Measurements from ENCODE around the gene GSTM2. TPM values are rescaled to one million over a fixed set of nuclear protein-coding genes. Genes with fewer than 3 reads are reported as not detected.

GSTM2 gene
- total and polyA plus RNA-seq, 2 donors (not counting 3 experiments of a cell fraction or from before 2014, with no cell fraction given) = 21.5 to 23.6 TPM

DNA sequence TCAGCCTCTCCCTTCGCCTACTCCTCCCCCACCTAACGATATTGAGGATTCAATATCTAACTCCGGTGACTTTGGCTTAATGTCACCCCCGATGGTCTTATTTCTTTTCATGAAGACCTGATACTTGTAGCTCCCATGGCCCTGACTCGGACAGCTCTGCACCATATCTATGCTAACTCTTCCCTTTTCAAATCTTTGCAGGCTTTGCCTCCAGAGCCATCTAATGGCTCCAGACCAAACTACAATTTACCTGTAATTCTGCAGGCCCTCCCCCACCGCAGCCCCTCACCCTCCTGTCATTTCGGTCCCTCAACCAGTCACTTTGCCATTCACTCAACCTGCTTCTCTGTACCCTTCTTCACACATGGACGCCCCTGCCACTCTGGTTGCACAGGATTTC is 36.3 kb downstream of the GSTM2 start:
- Histone ChIP-seq H4K20me1 (replicated peaks; ENCODE audit: control insufficient read depth, extremely low read depth, insufficient read depth, low read length) (no peaks in the 10 kb centered on the region), H3K27ac (ENCODE audit: insufficient read depth, low read depth, low read length) (no peak overlapping the region), H3K4me1 (ENCODE audit: control insufficient read depth, extremely low read depth, insufficient read depth, low read length) (no peaks in the 10 kb centered on the region), H3K9ac (replicated peaks; ENCODE audit: extremely low read depth, insufficient read depth, low read length) (no peak overlapping the region), H3K4me2 (ENCODE audit: insufficient read depth, low read length) (no peak overlapping the region), H3K27me3 (ENCODE audit: control insufficient read depth in 2 of 2, insufficient read depth in 2 of 2, low read length in 2 of 2) (peaks cover 0 to 4% of the 10 kb centered on the region in 2 experiments), H3K36me3 (ENCODE audit: control insufficient read depth in 2 of 2, extremely low read depth in 1 of 2, insufficient read depth in 2 of 2, low read length in 2 of 2) (no peaks in the 10 kb centered on the region), H3K9me1 (replicated peaks; ENCODE audit: control insufficient read depth, extremely low read depth, insufficient read depth, low read length) (no peaks in the 10 kb centered on the region), H3K9me3 (replicated peaks; ENCODE audit: control insufficient read depth, insufficient read depth, low read length) (no peaks in the 10 kb centered on the region), H3K79me2 (ENCODE audit: control insufficient read depth, insufficient read depth, low read length) (no peaks in the 10 kb centered on the region), H3K4me3 (replicated peaks in 1 of 3; ENCODE audit: insufficient read depth in 1 of 3, low read depth in 1 of 3, low read length in 3 of 3) (no peak overlapping the region), H2AFZ (ENCODE audit: low read depth, low read length) (no peak overlapping the region)
- FAIRE-seq (no peak), DNase-seq (ENCODE audit: low read depth, low spot score) (peak; percentile 0)
- no peak for TF ChIP-seq JUN (IDR thresholded peaks at IDR 0.05; ENCODE audit: borderline replicate concordance, insufficient read depth, insufficient read length, low read depth)
- no peak for TF ChIP-seq FOS (IDR thresholded peaks at IDR 0.05; ENCODE audit: borderline replicate concordance, insufficient read depth, low read length)
- TF ChIP-seq POLR2AphosphoS5 (IDR thresholded peaks at IDR 0.05; ENCODE audit: insufficient read depth, low read depth, low read length) = no peak
- TF ChIP-seq MAX (IDR thresholded peaks at IDR 0.05; ENCODE audit: insufficient read depth, insufficient read length) = no peak
- TF ChIP-seq, protein P1, sequence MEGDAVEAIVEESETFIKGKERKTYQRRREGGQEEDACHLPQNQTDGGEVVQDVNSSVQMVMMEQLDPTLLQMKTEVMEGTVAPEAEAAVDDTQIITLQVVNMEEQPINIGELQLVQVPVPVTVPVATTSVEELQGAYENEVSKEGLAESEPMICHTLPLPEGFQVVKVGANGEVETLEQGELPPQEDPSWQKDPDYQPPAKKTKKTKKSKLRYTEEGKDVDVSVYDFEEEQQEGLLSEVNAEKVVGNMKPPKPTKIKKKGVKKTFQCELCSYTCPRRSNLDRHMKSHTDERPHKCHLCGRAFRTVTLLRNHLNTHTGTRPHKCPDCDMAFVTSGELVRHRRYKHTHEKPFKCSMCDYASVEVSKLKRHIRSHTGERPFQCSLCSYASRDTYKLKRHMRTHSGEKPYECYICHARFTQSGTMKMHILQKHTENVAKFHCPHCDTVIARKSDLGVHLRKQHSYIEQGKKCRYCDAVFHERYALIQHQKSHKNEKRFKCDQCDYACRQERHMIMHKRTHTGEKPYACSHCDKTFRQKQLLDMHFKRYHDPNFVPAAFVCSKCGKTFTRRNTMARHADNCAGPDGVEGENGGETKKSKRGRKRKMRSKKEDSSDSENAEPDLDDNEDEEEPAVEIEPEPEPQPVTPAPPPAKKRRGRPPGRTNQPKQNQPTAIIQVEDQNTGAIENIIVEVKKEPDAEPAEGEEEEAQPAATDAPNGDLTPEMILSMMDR (IDR thresholded peaks at IDR 0.05; ENCODE audit: extremely low read depth in 1 of 2, insufficient read depth in 1 of 2, low read depth in 1 of 2, low read length in 2 of 2) = no peak
- TF ChIP-seq EZH2 (IDR thresholded peaks at IDR 0.05; ENCODE audit: borderline replicate concordance, low read depth, low read length, severe bottlenecking) = no peak
- TF ChIP-seq GATA2 (IDR thresholded peaks at IDR 0.05; ENCODE audit: insufficient read depth, insufficient read length, low read depth, low read length) = no peak
- no peak for TF ChIP-seq POLR2A (IDR thresholded peaks at IDR 0.05; ENCODE audit: low read depth, low read length)
- no peak for TF ChIP-seq MYC (IDR thresholded peaks at IDR 0.05; ENCODE audit: low read depth, low read length)
- ChIA-PET POLR2A (no interaction called here), CTCF (interaction anchor here (0.6 to 2.0 kb wide), 5 partner anchors 12 to 158 kb away, joined by 3 to 9 read pairs (median 3); no protein-coding TSS in a partner anchor)
- BruUV-seq (replicated peaks) = no TSS peak
- dilution Hi-C loops (cut with MboI; ENCODE audit: extremely low pct_ligation_motif_present, low sequenced_read_pairs) = no loop called here
- intact Hi-C loops (cut with micrococcal nuclease) = no loop called here
